HG03442 (cell line): ENCODE measurements around the gene TEX54.

ENCODE experiments used
- ATAC-seq: cut with Tn5 transposase; IDR thresholded peaks from one replicate; pipeline ENCODE4 v1.9.1; 2021; ENCODE audit warnings: mild to moderate bottlenecking, moderate library complexity; ENCODE audit not compliant: unreplicated experiment

The TEX54 gene

DNA sequence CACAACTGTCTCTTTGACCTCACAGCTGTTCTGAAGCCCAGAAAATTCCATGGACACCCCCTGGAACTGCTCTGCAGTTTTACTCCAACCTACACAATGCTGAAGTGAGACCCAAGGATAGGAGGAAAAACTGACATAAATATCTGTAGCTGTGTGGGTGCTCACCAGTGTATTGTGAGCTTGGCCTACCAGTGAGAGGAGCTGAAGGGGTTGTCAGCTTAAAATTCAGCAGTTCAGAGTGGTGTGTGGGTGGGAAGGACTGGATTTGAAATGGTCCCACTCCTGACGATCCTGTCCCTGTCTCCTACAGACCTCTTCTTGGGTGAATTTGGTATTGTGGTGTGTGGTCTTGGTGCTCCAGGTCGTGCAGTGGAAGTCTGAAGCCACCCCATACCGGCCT lies 43.1 kb downstream of the TEX54 start:
- no peak for ATAC-seq

GRCh38 chr11:62788991-62789390 lies 43.6 kb downstream of the TEX54 start:
- ATAC-seq = no peak

GRCh38 chr11:62787005-62787759 lies 45.5 kb downstream of the TEX54 start, which contains the start of gene TMEM179B:
Gene TMEM179B, plus strand, starts transcription at chr11:62787402. Its CDS starts 30 bp downstream, at chr11:62787432.
- peak; percentile 65 for ATAC-seq

GRCh38 chr11:62786318-62787004 lies 46.2 kb downstream of the TEX54 start:
- peak; percentile 59 for ATAC-seq

GRCh38 chr11:62782753-62783152 lies 49.9 kb downstream of the TEX54 start:
- ATAC-seq = no peak
